Stimulated activated CD8-positive, alpha-beta memory T cell treated with anti-CD3 and anti-CD28 coated beads, Interleukin-12 subunit alpha, Interleukin-12 subunit beta, amount 100 ng/mL, for 1 hour (primary cell): ENCODE data around the gene CLDN9.

Source experiments
- DNase-seq: peaks from one replicate; pipeline ENCODE4 v3.0.0-alpha.2; 2020; ENCODE audit warnings: low read depth

The CLDN9 gene, protein sequence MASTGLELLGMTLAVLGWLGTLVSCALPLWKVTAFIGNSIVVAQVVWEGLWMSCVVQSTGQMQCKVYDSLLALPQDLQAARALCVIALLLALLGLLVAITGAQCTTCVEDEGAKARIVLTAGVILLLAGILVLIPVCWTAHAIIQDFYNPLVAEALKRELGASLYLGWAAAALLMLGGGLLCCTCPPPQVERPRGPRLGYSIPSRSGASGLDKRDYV

DNA sequence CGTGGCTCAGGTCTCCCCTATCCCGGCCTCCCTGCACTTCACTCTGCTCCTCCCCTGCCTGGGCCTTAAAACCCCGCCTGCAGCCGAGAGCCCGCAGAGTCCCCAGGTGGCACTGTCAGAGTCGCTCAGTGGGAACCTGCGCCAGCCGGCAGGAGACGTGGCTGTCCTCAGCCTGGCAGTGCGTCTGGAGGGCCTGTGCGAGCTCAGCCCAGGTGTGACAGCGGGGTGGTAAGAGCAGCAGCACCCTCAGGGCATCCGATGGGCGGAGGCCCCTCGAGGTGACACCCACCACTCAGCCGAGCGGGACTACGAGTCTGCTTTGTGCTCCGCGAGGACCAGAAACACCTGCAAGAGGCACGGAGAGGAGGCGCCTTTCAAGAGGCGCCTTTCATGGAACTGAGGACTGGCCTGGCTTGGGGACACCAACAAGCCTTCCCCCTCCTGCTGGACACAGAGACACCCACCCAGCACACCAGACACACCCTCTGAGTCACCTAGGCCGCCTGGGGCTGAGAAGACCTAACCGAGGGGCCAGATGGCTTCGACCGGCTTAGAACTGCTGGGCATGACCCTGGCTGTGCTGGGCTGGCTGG is at the start of gene CLDN9:
TSS of gene CLDN9 (plus strand) at position 96 of the 593 bp plus-strand sequence. CDS start at position 536, 440 bp downstream.
- DNase-seq: no peak

DNA sequence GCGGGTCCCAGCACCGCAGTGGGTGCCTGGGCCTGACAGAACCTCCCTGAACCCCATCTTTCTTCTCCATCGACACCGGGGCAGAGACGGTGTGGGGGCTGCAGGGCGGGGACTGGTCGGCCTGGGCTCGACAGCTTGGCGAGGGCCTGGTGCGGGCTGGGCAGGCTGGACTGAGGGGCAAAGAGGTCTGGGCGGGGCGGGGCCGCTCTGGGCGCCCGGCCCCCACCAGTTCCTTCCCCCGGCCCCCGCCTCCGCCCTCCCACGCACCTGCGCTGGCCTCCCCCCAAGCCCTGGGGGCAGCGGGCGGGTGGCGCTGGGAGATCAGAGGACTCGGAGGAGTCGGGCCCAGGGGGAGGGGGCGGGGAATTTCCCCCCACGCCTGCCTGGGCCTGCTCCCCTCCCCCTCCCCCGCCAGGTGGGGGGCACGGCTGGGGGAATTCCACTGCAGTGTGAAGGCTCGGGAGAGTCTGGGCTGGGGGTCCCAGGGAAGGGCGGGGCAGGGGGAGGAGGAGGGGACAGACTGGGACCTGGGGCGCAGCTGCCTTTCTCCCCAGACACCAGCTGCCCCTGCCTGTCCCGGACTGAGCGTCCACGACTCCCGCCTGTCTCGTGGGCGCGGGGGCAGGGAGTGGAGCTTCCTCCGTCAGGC is 49.5 kb upstream of the CLDN9 start:
- DNase-seq: no peak

DNA sequence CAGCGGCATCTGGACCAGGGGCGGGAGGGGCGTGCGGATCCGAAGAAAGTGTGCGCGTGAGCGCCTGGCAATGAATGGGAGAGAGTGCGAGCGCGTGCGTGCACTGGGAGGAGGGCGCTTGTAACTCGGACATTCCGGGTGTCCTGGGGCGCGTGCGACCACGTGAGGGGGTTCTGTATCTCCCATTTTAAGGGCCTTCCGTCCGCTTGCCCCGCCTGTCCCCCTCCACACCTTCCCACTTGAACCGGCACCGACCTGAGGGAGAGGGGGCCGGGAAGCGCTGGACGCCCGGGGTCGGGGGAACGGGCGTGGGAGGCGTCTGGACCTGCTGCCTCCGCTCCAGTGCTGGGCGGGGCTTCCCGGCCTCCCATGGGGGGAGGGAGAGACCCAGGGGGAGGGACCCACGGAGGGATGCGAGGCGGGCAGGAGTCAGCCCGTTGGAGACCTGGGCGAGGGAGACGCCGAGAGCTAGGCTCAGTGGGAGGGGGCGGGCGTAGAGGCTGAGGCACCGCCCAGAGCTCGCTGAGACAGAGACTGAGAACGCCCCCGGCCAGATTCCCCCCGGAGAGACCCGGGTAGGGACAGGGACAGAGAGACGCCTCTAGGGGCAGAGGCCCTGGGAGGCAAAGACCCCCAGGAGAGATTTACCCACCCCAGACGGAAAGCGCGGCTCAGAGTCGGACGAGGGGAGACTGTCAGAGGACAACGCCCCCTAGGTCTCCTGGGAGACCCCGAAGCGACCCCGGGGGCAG is 48.8 kb upstream of the CLDN9 start, which contains the start of gene KREMEN2:
TSS of gene KREMEN2 (plus strand) at position 553 of the 752 bp plus-strand sequence. CDS start 246 bp downstream, outside the sequence.
- DNase-seq: no peak

DNA sequence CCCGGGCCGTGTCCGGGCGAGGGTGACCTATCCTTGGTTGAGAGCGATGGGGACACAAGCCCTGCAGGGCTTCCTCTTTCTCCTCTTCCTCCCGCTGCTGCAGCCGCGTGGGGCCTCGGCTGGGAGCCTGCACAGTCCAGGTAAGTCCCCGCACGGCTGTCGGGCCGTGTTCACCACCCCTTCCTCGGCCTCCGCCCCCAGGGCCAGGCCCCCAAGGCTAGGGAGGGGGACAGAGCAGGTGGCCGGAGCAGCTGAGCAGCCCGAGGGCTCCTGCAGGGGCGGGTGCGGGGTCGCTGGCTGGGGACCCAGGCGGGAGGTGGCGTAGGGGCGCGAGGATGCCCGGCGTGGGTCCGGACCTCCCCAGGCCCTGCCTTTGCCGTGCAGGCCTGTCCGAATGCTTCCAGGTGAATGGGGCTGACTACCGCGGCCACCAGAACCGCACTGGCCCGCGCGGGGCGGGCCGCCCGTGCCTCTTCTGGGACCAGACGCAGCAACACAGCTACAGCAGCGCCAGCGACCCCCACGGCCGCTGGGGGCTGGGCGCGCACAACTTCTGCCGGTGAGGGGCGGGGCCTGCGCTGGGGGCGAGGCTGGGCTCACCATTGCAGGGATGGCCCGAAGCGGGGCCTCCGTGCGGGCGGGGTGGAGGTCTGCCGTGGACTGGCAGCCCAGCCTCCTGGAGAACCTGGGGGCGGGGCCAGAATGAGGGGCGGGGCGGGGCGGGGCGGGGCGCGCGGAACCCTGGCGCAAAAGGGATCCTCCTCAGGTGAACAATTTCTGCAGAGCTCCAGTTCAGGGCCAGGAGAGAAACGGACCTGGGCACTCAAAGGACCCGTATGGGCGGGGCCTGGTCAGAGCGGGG is 48.0 kb upstream of the CLDN9 start:
- no peak for DNase-seq

DNA sequence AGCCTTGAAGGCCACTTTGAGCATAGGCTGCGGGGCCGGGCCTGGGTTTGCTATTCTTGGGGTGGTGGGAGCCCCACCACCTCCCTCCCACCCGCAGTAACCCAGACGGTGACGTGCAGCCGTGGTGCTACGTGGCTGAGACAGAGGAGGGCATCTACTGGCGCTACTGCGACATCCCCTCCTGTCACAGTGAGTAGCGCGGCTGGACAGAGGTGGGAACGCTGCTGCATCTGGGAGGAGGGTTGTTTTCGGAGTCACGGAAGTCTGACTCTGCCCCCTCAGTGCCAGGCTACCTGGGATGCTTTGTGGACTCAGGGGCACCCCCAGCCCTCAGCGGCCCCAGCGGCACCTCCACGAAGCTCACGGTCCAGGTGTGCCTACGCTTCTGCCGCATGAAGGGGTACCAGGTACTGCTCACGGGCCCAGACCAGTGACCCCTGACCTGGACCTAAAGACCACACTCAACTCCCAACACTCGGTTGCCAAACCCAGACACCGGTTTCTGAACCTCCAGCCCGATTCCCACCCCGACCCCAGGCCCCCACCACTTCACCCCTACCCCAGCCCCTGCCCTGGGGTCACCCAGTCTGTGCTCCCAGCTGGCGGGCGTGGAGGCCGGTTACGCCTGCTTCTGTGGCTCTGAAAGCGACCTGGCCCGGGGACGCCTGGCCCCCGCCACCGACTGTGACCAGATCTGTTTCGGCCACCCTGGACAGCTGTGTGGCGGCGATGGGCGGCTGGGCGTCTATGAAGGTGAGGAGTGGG is 46.5 kb upstream of the CLDN9 start:
- no peak for DNase-seq

DNA sequence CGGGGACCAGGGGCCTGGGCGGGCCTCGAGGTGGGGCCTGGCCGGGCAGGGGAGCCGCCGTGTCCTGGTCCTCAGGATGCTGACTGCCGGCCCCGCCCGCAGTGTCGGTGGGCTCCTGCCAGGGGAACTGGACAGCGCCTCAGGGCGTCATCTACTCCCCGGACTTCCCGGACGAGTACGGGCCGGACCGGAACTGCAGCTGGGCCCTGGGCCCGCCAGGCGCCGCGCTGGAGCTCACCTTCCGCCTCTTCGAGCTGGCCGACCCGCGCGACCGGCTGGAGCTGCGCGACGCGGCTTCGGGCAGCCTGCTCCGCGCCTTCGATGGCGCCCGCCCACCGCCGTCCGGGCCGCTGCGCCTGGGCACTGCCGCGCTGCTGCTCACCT is 45.9 kb upstream of the CLDN9 start:
- no peak for DNase-seq

DNA sequence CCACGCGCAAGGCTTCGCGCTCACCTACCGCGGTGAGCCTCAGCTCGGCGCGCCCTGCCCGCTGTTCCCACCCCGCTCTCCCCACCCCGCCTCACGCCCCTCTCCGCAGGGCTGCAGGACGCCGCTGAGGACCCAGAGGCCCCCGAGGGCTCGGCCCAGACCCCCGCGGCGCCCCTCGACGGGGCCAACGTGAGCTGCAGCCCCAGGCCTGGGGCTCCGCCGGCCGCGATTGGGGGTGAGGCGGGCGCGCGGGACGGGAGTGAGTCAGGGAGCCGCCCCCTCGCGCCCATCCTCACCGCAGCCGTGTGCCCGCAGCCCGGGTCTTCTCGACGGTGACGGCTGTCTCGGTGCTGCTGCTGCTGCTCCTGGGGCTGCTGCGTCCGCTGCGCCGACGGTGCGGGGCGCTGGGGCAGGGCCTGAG is 45.5 kb upstream of the CLDN9 start:
- DNase-seq: no peak

DNA sequence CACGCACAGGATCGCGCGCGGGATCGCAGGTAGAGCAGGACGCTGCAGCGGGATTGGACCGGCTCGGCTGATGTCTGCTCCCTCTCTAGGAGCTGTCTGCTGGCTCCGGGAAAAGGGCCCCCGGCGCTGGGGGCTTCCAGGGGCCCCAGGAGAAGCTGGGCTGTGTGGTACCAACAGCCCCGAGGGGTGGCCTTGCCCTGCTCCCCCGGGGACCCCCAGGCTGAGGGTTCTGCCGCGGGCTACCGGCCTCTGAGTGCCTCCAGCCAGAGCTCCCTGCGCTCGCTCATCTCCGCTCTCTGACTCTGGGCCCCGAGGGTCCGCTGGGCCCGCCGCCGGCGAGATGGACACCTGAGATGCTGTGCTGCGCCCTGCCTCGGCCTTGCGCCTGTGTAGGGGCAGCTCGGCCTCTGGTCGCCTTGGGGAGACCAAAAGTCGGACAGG is 45.0 kb upstream of the CLDN9 start:
- DNase-seq: no peak

DNA sequence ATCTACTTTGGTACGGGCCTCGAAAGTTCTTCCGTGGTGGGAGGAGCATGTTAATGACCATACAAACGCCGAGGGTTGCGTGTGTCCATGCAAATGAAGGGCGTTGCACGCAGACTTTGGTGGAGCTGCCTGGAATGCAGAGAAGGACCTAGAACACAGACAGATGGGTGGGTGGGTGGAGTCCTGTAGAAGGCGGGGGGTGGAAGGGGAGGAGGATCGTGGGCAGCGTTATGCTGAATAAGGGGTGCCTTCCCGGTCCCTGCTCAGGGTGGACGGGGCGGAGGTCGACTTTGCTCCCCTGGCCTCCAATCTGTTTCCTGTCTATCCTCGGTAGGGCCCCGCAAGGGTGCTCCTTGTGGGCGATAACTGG is 44.4 kb upstream of the CLDN9 start:
- DNase-seq: no peak

DNA sequence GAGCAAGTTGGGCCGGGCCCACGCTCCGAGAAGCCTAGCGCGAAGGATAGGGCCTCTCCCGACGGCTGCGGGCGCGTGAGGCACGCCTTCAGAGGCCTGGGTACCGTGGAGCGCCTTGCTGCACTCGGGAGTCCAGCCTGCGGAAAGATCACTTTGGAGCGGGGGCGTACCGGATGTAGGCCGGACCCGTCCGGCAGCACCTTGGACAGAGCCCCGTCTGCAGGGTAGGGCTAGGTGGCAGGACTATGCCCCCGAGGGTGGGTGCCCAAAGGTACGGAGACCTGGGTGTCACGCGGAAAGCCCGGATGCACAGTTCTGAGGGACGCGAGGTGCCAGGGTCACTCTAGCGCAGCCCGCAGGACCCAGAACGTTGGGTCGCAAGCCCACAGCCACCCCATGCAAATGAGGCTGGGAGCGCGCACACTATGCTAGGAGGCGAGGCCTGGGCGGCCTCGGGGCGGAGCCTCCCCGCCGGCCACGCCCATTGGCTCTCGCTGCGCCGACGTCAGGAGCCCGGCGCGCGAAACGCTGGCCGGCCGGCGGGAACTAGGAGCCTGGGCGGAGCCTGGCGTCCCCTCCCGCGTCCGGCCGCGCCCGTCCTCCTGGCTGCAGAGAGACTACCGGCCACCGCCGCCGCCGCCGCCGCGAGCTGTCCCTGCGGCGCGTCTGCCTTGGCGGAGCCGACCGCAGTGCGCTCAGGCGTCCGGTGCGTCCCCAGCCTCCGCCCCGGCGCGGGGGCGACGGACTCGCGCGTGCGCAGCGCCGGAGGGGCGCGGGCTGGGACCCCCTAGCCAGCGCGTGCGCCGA is 43.8 kb upstream of the CLDN9 start, which contains the start of gene PAQR4:
TSS of gene PAQR4 (plus strand) at position 611 of the 807 bp plus-strand sequence. CDS start 327 bp downstream, outside the sequence.
- peak; percentile 55 for DNase-seq

DNA sequence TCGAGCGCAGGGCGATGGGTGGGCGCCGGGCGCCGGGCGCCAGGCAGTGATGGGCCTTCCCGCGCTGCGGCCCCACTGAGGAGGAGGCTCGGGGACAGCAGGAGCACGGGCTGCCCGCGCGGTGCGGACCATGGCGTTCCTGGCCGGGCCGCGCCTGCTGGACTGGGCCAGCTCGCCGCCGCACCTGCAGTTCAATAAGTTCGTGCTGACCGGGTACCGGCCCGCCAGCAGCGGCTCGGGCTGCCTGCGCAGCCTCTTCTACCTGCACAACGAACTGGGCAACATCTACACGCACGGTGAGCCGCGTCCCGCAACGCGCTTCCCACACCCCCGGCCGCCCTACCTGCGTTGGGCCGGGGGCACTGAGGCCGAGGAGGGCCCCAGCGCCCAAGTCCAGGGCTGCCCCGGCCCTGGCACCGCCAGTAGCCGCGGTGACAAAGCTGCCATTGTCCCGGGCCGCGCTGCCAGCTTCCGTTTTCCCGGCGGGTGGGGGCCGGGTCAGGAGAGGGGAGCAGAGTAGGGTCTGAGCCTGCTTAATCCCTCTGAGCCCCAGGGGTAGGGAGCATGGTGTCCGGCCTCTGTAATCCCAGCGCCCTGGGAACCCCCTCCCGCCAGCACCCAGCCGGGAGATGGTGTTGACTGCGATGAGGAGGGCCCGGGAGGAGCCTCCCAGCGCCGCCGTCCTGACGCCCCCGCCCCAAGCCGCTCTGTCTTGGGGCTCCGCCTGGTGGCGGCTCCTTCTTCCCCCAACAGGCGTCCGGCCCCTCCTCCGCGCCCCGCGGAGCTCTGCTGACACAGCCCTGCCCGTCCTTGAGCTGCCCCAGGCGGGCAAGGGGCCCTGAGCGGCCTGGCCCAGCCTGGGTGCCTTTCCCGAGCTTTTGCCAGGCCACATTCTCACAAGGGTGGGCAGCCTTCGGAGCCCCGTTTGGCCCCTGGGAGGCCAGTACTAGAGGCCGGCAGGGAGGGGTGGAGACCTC is 42.9 kb upstream of the CLDN9 start:
- DNase-seq: peak; percentile 23

DNA sequence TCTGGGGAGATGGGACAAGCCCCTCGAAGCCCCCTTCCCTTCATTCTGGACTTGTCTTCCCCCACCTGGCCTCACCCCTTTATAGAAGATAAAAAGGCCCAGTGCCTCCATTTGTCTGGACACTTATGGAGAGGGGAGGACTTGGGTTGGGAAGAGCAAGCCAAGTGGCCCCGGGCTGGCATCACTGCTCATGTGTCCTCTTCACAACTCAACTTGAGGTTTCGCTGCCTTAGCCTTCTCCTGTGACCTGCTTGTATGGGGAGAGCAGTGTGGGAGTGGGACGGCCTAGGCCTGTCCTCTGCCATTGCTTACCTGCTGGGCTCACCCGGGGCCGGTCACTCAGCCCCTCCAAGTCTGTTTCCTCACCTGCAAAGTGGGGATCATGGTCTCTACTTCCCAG is 42.2 kb upstream of the CLDN9 start:
- DNase-seq: no peak

DNA sequence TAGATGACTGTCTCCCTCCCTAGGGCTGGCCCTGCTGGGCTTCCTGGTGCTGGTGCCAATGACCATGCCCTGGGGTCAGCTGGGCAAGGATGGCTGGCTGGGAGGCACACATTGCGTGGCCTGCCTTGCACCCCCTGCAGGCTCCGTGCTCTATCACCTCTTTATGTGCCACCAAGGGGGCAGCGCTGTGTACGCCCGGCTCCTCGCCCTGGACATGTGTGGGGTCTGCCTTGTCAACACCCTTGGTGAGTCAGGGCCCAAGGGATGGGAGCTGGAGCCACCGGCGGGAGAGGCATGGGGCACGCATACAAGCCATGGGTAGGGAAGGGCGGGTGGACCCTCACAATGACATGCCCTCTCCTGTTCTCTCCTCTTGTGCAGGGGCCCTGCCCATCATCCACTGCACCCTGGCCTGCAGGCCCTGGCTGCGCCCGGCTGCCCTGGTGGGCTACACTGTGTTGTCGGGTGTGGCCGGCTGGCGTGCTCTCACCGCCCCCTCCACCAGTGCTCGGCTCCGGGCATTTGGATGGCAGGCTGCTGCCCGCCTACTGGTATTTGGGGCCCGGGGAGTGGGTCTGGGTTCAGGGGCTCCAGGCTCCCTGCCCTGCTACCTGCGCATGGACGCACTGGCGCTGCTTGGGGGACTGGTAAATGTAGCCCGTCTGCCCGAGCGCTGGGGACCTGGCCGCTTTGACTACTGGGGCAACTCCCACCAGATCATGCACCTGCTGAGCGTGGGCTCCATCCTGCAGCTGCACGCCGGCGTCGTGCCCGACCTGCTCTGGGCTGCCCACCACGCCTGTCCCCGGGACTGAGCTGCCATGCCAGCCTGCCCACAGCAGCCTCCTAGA is 41.4 kb upstream of the CLDN9 start:
- no peak for DNase-seq

DNA sequence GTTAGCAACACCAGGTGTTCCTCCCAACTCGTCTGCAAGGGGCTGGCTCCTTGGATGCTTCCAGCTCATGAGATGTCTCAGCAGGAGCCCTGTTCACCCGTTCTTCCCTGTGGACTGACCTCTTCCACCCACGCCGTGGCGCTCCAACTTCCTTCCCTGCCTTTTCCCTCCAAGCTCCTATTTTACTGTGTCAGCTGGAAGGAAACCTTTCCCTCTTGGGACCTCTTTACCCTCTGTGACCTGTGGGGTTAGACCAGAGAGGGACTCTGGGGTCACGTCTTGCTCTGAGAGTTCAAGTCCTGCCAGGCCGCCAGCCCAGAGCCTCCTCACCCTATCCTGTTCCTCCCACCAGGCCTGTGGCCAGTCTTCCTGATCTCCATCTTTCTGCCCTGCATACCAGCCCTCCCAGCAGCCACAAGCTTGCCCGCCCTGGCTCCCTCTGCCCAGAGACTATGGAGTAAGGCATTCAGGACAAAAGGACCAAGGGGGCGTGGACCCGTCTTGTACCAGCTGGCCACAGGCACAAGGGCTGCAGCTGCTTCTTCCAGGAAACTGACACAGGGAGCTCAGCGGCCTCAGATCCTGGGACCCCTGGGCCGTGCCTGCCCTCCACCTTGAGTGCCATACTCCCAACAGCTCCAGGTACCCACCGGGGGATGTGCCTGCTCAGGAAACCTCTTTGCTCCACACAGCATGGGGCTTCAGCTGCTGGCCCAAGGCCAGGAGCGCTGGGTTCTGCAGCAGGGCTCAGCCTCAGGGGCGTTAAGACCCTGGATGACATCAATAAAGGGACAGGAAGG is 40.5 kb upstream of the CLDN9 start:
- DNase-seq: no peak

DNA sequence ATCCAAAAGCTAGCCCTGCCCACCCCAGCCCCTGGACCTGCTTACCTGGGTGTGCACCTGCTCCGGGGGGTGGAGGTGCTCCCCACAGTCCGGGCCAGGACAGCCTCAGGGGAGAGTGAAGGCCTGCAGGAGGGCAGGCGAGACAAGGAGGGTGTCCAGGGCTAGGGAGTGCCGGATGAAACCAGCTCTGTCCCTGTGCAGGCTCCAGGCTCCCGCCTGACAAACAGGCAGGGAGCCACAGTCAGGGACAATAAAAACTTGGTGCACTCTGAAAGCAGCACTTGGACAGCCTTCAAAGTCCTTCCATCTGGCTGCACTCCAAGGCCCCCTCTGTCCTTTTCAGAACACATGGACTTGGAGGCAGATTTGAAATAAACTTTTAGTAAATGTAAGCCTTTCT is 39.6 kb upstream of the CLDN9 start:
- no peak for DNase-seq

DNA sequence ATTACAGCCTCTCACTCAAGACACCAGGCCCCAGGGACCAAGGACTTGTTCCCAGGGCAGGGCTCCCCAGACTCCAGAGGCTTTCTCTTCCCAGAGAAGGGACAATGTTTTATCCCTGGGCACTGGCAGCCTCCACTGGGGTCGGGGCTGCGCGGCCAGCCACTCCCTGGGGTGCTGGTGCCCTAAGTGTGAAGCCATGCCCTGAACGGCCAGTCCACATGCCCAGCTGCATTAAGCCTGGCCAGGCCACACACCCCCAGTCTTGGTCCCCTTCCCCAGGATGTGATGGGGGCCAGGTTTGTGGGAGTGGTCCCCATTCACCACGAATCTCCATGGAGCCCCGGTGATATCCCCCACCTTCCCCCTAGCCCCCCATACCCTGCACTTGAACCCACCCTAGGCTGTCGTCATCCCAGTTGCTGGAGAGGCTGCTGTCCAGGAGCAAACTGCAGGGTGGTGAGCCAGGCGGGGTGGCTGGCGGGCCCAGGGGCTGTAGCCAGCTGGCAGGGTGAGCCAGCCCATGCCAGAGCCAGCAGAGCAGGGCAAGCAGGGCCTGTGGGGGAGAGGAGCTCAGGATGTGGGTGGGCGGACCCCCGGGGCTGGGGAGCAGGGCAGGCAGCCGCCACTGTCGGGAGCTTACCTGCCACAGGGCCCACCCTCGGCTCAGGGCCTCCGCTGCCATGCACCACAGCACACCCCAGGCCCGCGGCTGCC is 39.0 kb upstream of the CLDN9 start:
- no peak for DNase-seq
